ENCODE results near the gene MAGI1. TPM values are rescaled to one million over a fixed set of nuclear protein-coding genes. Genes with fewer than 3 reads are reported as not detected.

The MAGI1 gene
- total and polyA plus RNA-seq, 7 experiments from 2014 or later = 0.39 TPM; not detected in 6

GRCh38 chr3:65339192-65339740, 699.5 kb downstream of the MAGI1 start:
- Mint-ChIP-seq H3K27me3 (peaks cover 0 to 10% (median 4%) of the 10 kb centered on the region in 5 donors), H3K36me3 (peaks cover 0 to 4% (median 0%) of the 10 kb centered on the region in 5 donors), H3K9me3 (peaks cover 0 to 34% (median 10%) of the 10 kb centered on the region in 11 donors), H3K4me1 (no peaks in the 10 kb centered on the region), H3K27ac (no peak overlapping the region), H3K4me3 (no peak overlapping the region)
- Histone ChIP-seq H3K27me3 (ENCODE audit: control insufficient read depth in 2 of 2, insufficient read depth in 2 of 2, low read length in 2 of 2) (no peaks in the 10 kb centered on the region), H3K4me3 (ENCODE audit: low read length) (no peak overlapping the region), H3K4me1 (ENCODE audit: control insufficient read depth in 2 of 2, insufficient read depth in 2 of 2, low read length in 2 of 2) (no peaks in the 10 kb centered on the region), H3K9me3 (ENCODE audit: control insufficient read depth in 2 of 3, low read length in 3 of 3) (no peaks in the 10 kb centered on the region), H3K36me3 (ENCODE audit: control insufficient read depth in 2 of 3, insufficient read depth in 3 of 3, low read length in 3 of 3) (no peaks in the 10 kb centered on the region), H3K27ac (ENCODE audit: low read depth, low read length) (no peak overlapping the region)
- CTCF ChIA-PET = no interaction called here
- ATAC-seq (no peak), DNase-seq (no peak)
- POLR2A ChIA-PET = interaction anchor here (0.6 kb wide), 1 partner anchor 61 kb away, joined by 5 read pairs; no protein-coding TSS in a partner anchor
- intact Hi-C loops (cut with micrococcal nuclease) = no loop called here

GRCh38 chr3:65338571-65338970, 700.1 kb downstream of the MAGI1 start:
- Mint-ChIP-seq H3K9me3 (peaks cover 0 to 34% (median 13%) of the 10 kb centered on the region in 11 donors), H3K36me3 (peaks cover 0 to 4% (median 0%) of the 10 kb centered on the region in 5 donors), H3K27ac (no peak overlapping the region), H3K4me1 (no peaks in the 10 kb centered on the region), H3K4me3 (no peak overlapping the region), H3K27me3 (peaks cover 0 to 10% (median 7%) of the 10 kb centered on the region in 5 donors)
- DNase-seq (no peak), ATAC-seq (no peak)
- Histone ChIP-seq H3K36me3 (ENCODE audit: control insufficient read depth in 2 of 3, insufficient read depth in 3 of 3, low read length in 3 of 3) (no peaks in the 10 kb centered on the region), H3K27ac (ENCODE audit: low read depth, low read length) (no peak overlapping the region), H3K4me3 (ENCODE audit: low read length) (no peak overlapping the region), H3K9me3 (ENCODE audit: control insufficient read depth in 2 of 3, low read length in 3 of 3) (no peaks in the 10 kb centered on the region), H3K27me3 (ENCODE audit: control insufficient read depth in 2 of 2, insufficient read depth in 2 of 2, low read length in 2 of 2) (no peaks in the 10 kb centered on the region), H3K4me1 (ENCODE audit: control insufficient read depth in 2 of 2, insufficient read depth in 2 of 2, low read length in 2 of 2) (no peaks in the 10 kb centered on the region)
- ChIA-PET CTCF (no interaction called here), POLR2A (no interaction called here)
- intact Hi-C loops (cut with micrococcal nuclease) = no loop called here

GRCh38 chr3:65335587-65335986, 703.1 kb downstream of the MAGI1 start:
- DNase-seq (no peak), ATAC-seq (no peak)
- no peaks in the 10 kb centered on the region for H3K36me3 ChIP-seq (ENCODE audit: control insufficient read depth in 2 of 3, insufficient read depth in 3 of 3, low read length in 3 of 3)
- H3K36me3 Mint-ChIP-seq = peaks cover 0 to 4% (median 0%) of the 10 kb centered on the region in 5 donors
- no peaks in the 10 kb centered on the region for H3K4me1 ChIP-seq (ENCODE audit: control insufficient read depth in 2 of 2, insufficient read depth in 2 of 2, low read length in 2 of 2)
- CTCF ChIA-PET = no interaction called here
- no peak overlapping the region for H3K4me3 Mint-ChIP-seq
- H3K9me3 Mint-ChIP-seq = peaks cover 0 to 23% (median 10%) of the 10 kb centered on the region in 11 donors
- no peak overlapping the region for H3K27ac ChIP-seq (ENCODE audit: low read depth, low read length)
- H3K4me3 ChIP-seq (ENCODE audit: low read length) = no peak overlapping the region
- no peaks in the 10 kb centered on the region for H3K9me3 ChIP-seq (ENCODE audit: control insufficient read depth in 2 of 3, low read length in 3 of 3)
- intact Hi-C loops (cut with micrococcal nuclease) = no loop called here
- peaks cover 0 to 7% (median 4%) of the 10 kb centered on the region in 5 donors for H3K27me3 Mint-ChIP-seq
- no peaks in the 10 kb centered on the region for H3K4me1 Mint-ChIP-seq
- no peak overlapping the region for H3K27ac Mint-ChIP-seq
- POLR2A ChIA-PET = no interaction called here
- H3K27me3 ChIP-seq (ENCODE audit: control insufficient read depth in 2 of 2, insufficient read depth in 2 of 2, low read length in 2 of 2) = no peaks in the 10 kb centered on the region

GRCh38 chr3:65334045-65334665, 704.6 kb downstream of the MAGI1 start:
- ATAC-seq (no peak), DNase-seq (no peak)
- Mint-ChIP-seq H3K9me3 (peaks cover 2 to 19% (median 9%) of the 10 kb centered on the region in 11 donors), H3K4me1 (no peaks in the 10 kb centered on the region), H3K36me3 (no peaks in the 10 kb centered on the region), H3K27me3 (peaks cover 0 to 4% (median 0%) of the 10 kb centered on the region in 5 donors), H3K4me3 (no peak overlapping the region), H3K27ac (no peak overlapping the region)
- no peak overlapping the region for H3K4me3 ChIP-seq (ENCODE audit: low read length)
- ChIA-PET CTCF (interaction anchor here (0.7 kb wide), 1 partner anchor 11 kb away, joined by 3 read pairs; no protein-coding TSS in a partner anchor), POLR2A (no interaction called here)
- H3K36me3 ChIP-seq (ENCODE audit: control insufficient read depth in 2 of 3, insufficient read depth in 3 of 3, low read length in 3 of 3) = no peaks in the 10 kb centered on the region
- no peaks in the 10 kb centered on the region for H3K27me3 ChIP-seq (ENCODE audit: control insufficient read depth in 2 of 2, insufficient read depth in 2 of 2, low read length in 2 of 2)
- no peaks in the 10 kb centered on the region for H3K4me1 ChIP-seq (ENCODE audit: control insufficient read depth in 2 of 2, insufficient read depth in 2 of 2, low read length in 2 of 2)
- intact Hi-C loops (cut with micrococcal nuclease) = no loop called here
- H3K9me3 ChIP-seq (ENCODE audit: control insufficient read depth in 2 of 3, low read length in 3 of 3) = no peaks in the 10 kb centered on the region
- no peak overlapping the region for H3K27ac ChIP-seq (ENCODE audit: low read depth, low read length)

GRCh38 chr3:65331730-65332129, 707.0 kb downstream of the MAGI1 start:
- H3K9me3 ChIP-seq (ENCODE audit: control insufficient read depth in 2 of 3, low read length in 3 of 3) = no peaks in the 10 kb centered on the region
- ChIA-PET POLR2A (no interaction called here), CTCF (no interaction called here)
- Mint-ChIP-seq H3K4me3 (no peak overlapping the region), H3K4me1 (no peaks in the 10 kb centered on the region), H3K27me3 (peaks cover 0 to 4% (median 0%) of the 10 kb centered on the region in 5 donors), H3K9me3 (peaks cover 0 to 23% (median 6%) of the 10 kb centered on the region in 11 donors), H3K27ac (no peak overlapping the region), H3K36me3 (no peaks in the 10 kb centered on the region)
- ATAC-seq (no peak), DNase-seq (no peak)
- no peak overlapping the region for H3K27ac ChIP-seq (ENCODE audit: low read depth, low read length)
- H3K27me3 ChIP-seq (ENCODE audit: control insufficient read depth in 2 of 2, insufficient read depth in 2 of 2, low read length in 2 of 2) = no peaks in the 10 kb centered on the region
- H3K4me3 ChIP-seq (ENCODE audit: low read length) = no peak overlapping the region
- intact Hi-C loops (cut with micrococcal nuclease) = no loop called here
- no peaks in the 10 kb centered on the region for H3K36me3 ChIP-seq (ENCODE audit: control insufficient read depth in 2 of 3, insufficient read depth in 3 of 3, low read length in 3 of 3)
- no peaks in the 10 kb centered on the region for H3K4me1 ChIP-seq (ENCODE audit: control insufficient read depth in 2 of 2, insufficient read depth in 2 of 2, low read length in 2 of 2)

- intact Hi-C loops (cut with micrococcal nuclease) = no loop called here
- no peak overlapping the region for H3K4me3 ChIP-seq (ENCODE audit: low read length)
- Mint-ChIP-seq H3K27me3 (peaks cover 0 to 7% (median 0%) of the 10 kb centered on the region in 5 donors), H3K27ac (no peak overlapping the region), H3K4me3 (no peak overlapping the region), H3K9me3 (peaks cover 0 to 11% (median 5%) of the 10 kb centered on the region in 11 donors), H3K4me1 (no peaks in the 10 kb centered on the region), H3K36me3 (no peaks in the 10 kb centered on the region)
- ATAC-seq = no peak
- no peaks in the 10 kb centered on the region for H3K27me3 ChIP-seq (ENCODE audit: control insufficient read depth in 2 of 2, insufficient read depth in 2 of 2, low read length in 2 of 2)
- no peaks in the 10 kb centered on the region for H3K36me3 ChIP-seq (ENCODE audit: control insufficient read depth in 2 of 3, insufficient read depth in 3 of 3, low read length in 3 of 3)
- no peaks in the 10 kb centered on the region for H3K9me3 ChIP-seq (ENCODE audit: control insufficient read depth in 2 of 3, low read length in 3 of 3)
- no peaks in the 10 kb centered on the region for H3K4me1 ChIP-seq (ENCODE audit: control insufficient read depth in 2 of 2, insufficient read depth in 2 of 2, low read length in 2 of 2)
- ChIA-PET CTCF (no interaction called here), POLR2A (no interaction called here)
- DNase-seq = no peak
- H3K27ac ChIP-seq (ENCODE audit: low read depth, low read length) = no peak overlapping the region
Measured at GRCh38 chr3:65330072-65330471, 708.6 kb downstream of the MAGI1 start.

GRCh38 chr3:65328148-65328547, 710.6 kb downstream of the MAGI1 start:
- ChIA-PET CTCF (no interaction called here), POLR2A (no interaction called here)
- no peak for DNase-seq
- peaks cover 0 to 10% (median 4%) of the 10 kb centered on the region in 11 donors for H3K9me3 Mint-ChIP-seq
- ATAC-seq = no peak
- intact Hi-C loops (cut with micrococcal nuclease) = no loop called here
- Histone ChIP-seq H3K9me3 (ENCODE audit: control insufficient read depth in 2 of 3, low read length in 3 of 3) (no peaks in the 10 kb centered on the region), H3K36me3 (ENCODE audit: control insufficient read depth in 2 of 3, insufficient read depth in 3 of 3, low read length in 3 of 3) (no peaks in the 10 kb centered on the region), H3K27me3 (ENCODE audit: control insufficient read depth in 2 of 2, insufficient read depth in 2 of 2, low read length in 2 of 2) (no peaks in the 10 kb centered on the region), H3K27ac (ENCODE audit: low read depth, low read length) (no peak overlapping the region), H3K4me3 (ENCODE audit: low read length) (no peak overlapping the region), H3K4me1 (ENCODE audit: control insufficient read depth in 2 of 2, insufficient read depth in 2 of 2, low read length in 2 of 2) (no peaks in the 10 kb centered on the region)
- H3K4me3 Mint-ChIP-seq = no peak overlapping the region
- no peaks in the 10 kb centered on the region for H3K4me1 Mint-ChIP-seq
- H3K27me3 Mint-ChIP-seq = peaks cover 0 to 3% (median 0%) of the 10 kb centered on the region in 5 donors
- H3K36me3 Mint-ChIP-seq = no peaks in the 10 kb centered on the region
- H3K27ac Mint-ChIP-seq = no peak overlapping the region

All from naive thymus-derived CD4-positive, alpha-beta T cell (primary cell).